ENCODE measurements around the gene MRPL55. TPM values are rescaled to one million over a fixed set of nuclear protein-coding genes. Genes with fewer than 3 reads are reported as not detected.

Gene MRPL55
- total and polyA plus RNA-seq, 9 donors = 28.6 to 49.4 (median 32.5) TPM

DNA sequence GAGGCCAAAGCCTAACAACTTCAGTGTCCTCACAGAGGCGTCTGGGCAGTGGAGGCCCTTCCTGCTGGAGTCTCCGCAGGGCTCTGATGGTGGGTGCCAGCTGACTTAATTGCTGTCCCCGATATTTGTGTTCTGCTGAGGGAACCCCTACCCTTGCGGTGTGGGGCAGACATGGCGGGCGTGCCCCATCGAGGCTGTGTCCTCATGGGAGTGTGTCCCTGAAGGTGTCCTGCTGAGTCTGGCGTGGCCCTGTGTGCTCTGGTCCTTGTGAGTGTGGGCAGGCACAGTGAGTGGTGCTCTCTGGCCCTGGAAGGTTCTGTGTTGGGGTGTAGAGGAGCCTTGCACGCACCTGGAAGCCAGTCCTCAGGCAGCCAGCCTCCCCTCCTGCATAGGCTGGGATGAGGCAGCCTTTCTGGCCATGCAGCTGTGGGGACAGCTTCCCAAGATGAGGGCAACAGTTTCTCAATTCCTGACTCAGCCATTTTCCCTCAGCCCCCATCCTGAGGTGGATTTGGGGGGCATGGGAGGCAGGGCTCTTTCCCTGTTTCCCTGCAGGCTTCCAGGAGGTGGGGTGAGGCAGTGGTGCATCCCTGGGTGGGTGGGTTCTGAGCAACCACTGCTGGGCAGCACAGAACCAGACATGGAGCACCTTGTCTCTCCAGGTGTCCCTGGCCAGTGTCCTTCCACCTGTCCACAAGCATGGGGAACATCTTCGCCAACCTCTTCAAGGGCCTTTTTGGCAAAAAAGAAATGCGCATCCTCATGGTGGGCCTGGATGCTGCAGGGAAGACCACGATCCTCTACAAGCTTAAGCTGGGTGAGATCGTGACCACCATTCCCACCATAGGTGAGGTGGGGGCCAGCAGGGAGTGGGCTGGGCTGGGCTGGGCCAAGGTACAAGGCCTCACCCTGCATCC lies 12.4 kb downstream of the MRPL55 start:
- Histone ChIP-seq H3K27ac (ENCODE audit: low read length) (no peak overlapping the region), H3K4me1 (ENCODE audit: control insufficient read depth, insufficient read depth, low read length) (peaks cover 7% of the 10 kb centered on the region), H3K4me3 (ENCODE audit: low read length) (no peak overlapping the region), H3K27me3 (ENCODE audit: control insufficient read depth, insufficient read depth, low read length) (no peaks in the 10 kb centered on the region), H3K36me3 (ENCODE audit: control insufficient read depth, insufficient read depth, low read length) (peaks cover 68% of the 10 kb centered on the region), H3K9me3 (replicated peaks; ENCODE audit: control insufficient read depth, low read depth, low read length) (peaks cover 20% of the 10 kb centered on the region)
- 93% methylated on average over 8 of the region's 13 CpGs for WGBS (ENCODE audit: insufficient coverage)
- DNase-seq = no peak

DNA sequence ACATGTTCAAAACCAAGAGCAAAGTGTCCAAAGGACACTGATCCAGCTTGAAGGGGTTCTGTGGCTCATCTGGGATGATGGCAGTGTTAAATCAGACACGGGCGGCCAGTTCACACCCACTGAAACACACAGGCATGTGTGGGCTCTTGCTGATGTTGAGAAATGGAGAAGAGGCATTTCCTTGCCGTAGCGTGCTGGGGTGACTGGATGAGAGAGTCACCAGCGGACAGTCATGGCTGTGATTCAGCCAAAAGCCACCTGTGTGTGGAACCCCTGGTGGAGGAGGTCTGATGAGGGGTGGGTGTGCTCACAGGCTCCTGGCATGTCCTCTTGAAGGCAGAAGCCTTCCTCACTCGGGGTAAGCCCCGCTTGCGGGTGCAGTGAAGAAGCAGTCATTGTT lies 13.2 kb downstream of the MRPL55 start:
- Histone ChIP-seq H3K36me3 (ENCODE audit: control insufficient read depth, insufficient read depth, low read length) (peaks cover 67% of the 10 kb centered on the region), H3K4me3 (ENCODE audit: low read length) (no peak overlapping the region), H3K27ac (ENCODE audit: low read length) (no peak overlapping the region), H3K27me3 (ENCODE audit: control insufficient read depth, insufficient read depth, low read length) (no peaks in the 10 kb centered on the region), H3K4me1 (ENCODE audit: control insufficient read depth, insufficient read depth, low read length) (peaks cover 3% of the 10 kb centered on the region), H3K9me3 (replicated peaks; ENCODE audit: control insufficient read depth, low read depth, low read length) (peaks cover 20% of the 10 kb centered on the region)
- DNase-seq = no peak
- WGBS (ENCODE audit: insufficient coverage) = 100% methylated on average over 3 of the region's 8 CpGs

DNA sequence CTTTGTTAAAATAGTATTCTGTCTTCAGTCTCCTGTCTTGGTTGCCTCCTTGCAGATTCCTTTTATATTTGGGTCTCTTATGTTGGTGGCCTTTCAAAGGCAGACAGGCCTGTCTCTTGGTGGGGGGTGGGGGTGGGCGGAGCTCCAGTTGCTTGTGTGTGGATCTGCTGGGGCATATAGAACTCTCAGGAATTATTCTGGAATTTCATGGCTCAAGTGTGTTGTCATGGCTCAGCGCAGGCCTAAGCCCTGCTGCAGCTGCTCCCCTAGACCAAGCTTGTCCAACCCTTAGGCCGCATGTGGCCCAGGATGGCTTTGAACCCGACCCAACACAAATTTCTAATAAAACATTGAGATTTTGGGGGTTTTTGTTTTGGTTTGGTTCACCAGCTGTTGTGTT lies 13.9 kb downstream of the MRPL55 start:
- H3K27me3 ChIP-seq (ENCODE audit: control insufficient read depth, insufficient read depth, low read length) = no peaks in the 10 kb centered on the region
- DNase-seq = no peak
- H3K9me3 ChIP-seq (replicated peaks; ENCODE audit: control insufficient read depth, low read depth, low read length) = peaks cover 20% of the 10 kb centered on the region
- peaks cover 6% of the 10 kb centered on the region for H3K4me1 ChIP-seq (ENCODE audit: control insufficient read depth, insufficient read depth, low read length)
- no peak overlapping the region for H3K27ac ChIP-seq (ENCODE audit: low read length)
- H3K36me3 ChIP-seq (ENCODE audit: control insufficient read depth, insufficient read depth, low read length) = peaks cover 61% of the 10 kb centered on the region
- 62% methylated on average over 2 of the region's 4 CpGs for whole genome bisulfite sequencing (ENCODE audit: insufficient coverage)
- no peak overlapping the region for H3K4me3 ChIP-seq (ENCODE audit: low read length)

DNA sequence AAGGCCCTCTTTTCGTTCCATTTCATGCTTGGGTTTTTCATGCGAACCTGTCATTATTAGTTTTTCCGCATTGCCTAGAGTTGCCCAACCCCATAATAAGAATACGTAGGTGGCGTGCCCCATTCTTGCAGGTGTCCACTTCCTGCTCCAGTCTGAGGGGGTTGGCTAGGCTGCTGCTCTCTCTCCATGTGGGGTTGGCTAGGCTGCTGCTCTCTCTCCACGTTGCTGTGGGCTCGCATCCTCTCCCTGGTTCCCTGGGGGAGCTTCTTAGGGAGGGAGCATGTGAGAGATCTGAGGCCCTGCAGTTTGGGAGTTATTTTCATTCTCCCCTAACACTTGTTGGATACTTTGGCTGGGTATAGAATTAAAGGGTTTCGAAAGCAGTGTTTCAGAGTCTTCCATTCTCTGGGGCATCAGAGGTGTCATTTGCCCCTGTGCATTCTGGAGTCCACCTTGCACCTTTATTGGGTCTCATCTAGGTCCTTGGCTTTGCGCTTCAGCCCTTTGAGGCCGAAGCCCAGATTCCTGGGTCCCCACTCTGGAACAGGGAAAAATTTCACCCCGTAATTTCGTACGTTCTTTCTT lies 14.6 kb downstream of the MRPL55 start:
- no peak for DNase-seq
- peaks cover 12% of the 10 kb centered on the region for H3K4me1 ChIP-seq (ENCODE audit: control insufficient read depth, insufficient read depth, low read length)
- WGBS (ENCODE audit: insufficient coverage) = 97% methylated on average over 7 of the region's 13 CpGs

DNA sequence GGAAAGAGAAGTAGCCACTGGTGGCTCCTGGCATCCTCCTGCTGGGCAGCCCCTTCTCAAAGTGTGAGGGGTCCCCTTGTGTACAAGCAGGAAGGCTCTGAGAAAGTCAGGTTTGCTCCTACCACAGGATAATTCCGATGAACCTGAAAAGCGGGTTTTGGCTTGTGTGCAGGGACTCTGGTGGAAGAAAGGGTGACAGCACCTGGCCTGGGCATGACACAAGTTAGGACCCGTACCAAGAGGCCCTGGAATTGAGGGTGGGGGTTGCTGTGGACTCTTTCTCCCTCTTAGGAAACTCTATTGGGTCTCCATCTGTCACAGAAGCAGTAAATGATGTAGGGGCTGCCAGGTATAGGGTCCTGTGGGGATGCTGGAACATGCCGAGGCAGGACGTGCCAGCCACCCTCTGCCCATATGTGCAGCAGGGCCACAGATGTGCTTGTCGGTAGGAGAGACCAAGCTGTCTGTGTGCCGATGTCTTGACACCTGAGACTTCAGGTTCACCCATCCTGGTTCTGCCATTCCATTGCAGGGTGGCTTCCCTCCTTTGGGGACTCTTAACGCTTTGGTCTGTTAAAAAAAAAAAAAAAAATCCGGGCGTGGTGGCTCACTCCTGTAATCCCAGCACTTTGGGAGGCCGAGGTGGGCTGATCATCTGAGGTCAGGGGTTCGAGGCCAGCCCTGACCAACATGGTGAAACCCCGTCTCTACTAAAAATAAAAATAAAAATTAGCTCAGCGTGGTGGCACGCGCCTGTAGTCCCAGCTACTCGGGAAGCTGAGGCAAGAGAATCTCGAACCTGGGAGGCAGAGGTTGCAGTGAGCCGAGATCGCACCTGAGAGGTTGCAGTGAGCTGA lies 15.8 kb downstream of the MRPL55 start:
- Histone ChIP-seq H3K27ac (ENCODE audit: low read length) (no peak overlapping the region), H3K4me1 (ENCODE audit: control insufficient read depth, insufficient read depth, low read length) (peaks cover 24% of the 10 kb centered on the region), H3K4me3 (ENCODE audit: low read length) (no peak overlapping the region), H3K36me3 (ENCODE audit: control insufficient read depth, insufficient read depth, low read length) (peaks cover 53% of the 10 kb centered on the region), H3K27me3 (ENCODE audit: control insufficient read depth, insufficient read depth, low read length) (no peaks in the 10 kb centered on the region), H3K9me3 (replicated peaks; ENCODE audit: control insufficient read depth, low read depth, low read length) (peaks cover 20% of the 10 kb centered on the region)
- DNase-seq = no peak
- 93% methylated on average over 14 of the region's 20 CpGs for WGBS (ENCODE audit: insufficient coverage)

More for the DNA sequence above, 14.6 kb downstream of the MRPL55 start:
- Histone ChIP-seq H3K9me3 (replicated peaks; ENCODE audit: control insufficient read depth, low read depth, low read length) (peaks cover 20% of the 10 kb centered on the region), H3K4me3 (ENCODE audit: low read length) (no peak overlapping the region), H3K36me3 (ENCODE audit: control insufficient read depth, insufficient read depth, low read length) (peaks cover 57% of the 10 kb centered on the region), H3K27me3 (ENCODE audit: control insufficient read depth, insufficient read depth, low read length) (no peaks in the 10 kb centered on the region), H3K27ac (ENCODE audit: low read length) (no peak overlapping the region)

DNA sequence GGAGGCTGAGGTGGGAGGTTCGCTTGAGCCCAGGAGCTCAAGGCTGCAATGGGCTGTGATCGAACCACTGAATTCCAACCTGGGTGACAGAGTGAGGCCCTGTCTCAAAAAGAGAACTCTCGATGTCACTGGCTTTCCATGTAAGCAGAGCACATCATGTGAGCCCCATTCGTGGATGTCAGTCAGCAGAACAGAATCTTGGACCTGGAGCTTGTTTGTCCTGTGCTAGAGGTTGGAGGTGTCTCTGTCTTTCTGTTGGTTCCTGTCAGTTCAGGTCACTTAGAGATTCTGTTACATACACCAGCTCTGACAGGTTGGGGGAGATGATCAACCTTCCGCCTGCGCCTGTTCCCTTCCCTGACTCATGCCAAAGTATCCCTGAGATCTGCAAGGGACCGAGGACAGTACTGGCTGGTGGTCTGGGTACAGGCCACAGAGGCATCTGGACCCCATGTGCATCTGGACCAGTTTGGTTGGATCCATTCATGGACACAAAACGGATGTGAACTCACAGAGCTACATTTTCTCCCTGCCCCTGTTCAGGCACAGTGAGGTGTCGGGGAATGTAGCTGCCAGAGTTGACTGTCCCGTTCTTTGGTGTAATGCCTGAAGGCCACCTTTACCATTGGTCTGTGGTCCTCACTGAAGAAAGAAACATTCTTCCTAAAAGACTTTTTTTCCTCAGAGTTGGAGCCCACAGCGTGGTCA lies 16.6 kb downstream of the MRPL55 start:
- H3K9me3 ChIP-seq (replicated peaks; ENCODE audit: control insufficient read depth, low read depth, low read length) = peaks cover 20% of the 10 kb centered on the region
- no peak overlapping the region for H3K27ac ChIP-seq (ENCODE audit: low read length)
- WGBS (ENCODE audit: insufficient coverage) = 96% methylated on average over 10 of the region's 11 CpGs
- peaks cover 47% of the 10 kb centered on the region for H3K36me3 ChIP-seq (ENCODE audit: control insufficient read depth, insufficient read depth, low read length)
- no peak for DNase-seq
- no peaks in the 10 kb centered on the region for H3K27me3 ChIP-seq (ENCODE audit: control insufficient read depth, insufficient read depth, low read length)
- H3K4me1 ChIP-seq (ENCODE audit: control insufficient read depth, insufficient read depth, low read length) = peaks cover 30% of the 10 kb centered on the region
- H3K4me3 ChIP-seq (ENCODE audit: low read length) = no peak overlapping the region

DNA sequence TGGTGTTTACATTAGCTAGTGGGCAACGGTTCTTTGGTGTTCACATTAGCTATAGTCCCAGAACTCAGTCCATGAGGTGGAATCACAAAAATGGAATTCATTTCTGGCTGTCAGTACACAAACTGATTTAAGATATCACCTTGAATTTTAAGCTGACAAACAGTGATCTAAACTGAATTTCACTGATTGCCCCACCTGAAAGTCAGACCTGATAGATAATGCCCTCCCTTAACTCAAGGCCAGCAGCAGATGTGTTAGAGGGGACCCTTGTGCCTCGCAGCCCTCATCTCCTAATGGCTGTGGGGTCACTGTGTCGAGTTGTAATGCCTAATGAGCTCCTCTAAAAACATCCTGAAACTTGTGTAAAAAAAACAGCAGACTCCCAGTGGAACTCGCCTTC lies 18.0 kb downstream of the MRPL55 start:
- no peaks in the 10 kb centered on the region for H3K27me3 ChIP-seq (ENCODE audit: control insufficient read depth, insufficient read depth, low read length)
- peaks cover 33% of the 10 kb centered on the region for H3K36me3 ChIP-seq (ENCODE audit: control insufficient read depth, insufficient read depth, low read length)
- H3K4me3 ChIP-seq (ENCODE audit: low read length) = no peak overlapping the region
- H3K27ac ChIP-seq (ENCODE audit: low read length) = no peak overlapping the region
- peaks cover 20% of the 10 kb centered on the region for H3K9me3 ChIP-seq (replicated peaks; ENCODE audit: control insufficient read depth, low read depth, low read length)
- no peak for DNase-seq
- 67% methylated on average over 1 of the region's 4 CpGs for WGBS (ENCODE audit: insufficient coverage)
- H3K4me1 ChIP-seq (ENCODE audit: control insufficient read depth, insufficient read depth, low read length) = peaks cover 42% of the 10 kb centered on the region

DNA sequence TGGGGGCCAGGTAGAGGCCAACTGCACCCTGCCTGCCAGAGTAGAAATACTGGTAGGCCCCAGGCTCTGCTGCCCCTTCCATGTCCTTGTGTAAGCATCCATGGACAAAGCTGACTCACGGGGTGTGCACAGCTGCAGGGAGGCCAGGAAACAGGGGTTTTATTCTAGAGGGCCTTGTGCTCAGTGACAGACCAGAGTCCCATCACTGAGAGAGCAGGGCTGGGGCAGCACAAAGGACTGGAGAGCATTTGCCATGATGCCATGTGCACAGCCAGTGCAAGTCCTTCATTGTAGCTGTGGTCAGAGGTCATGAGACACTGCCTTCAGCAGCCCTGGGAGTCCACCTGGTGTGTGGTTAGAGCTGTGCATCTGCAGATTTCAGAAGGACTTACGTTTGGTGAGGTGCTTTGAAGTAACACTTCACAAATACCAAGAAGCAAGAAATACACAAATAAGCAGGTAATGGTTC lies 18.5 kb downstream of the MRPL55 start:
- Histone ChIP-seq H3K4me1 (ENCODE audit: control insufficient read depth, insufficient read depth, low read length) (peaks cover 46% of the 10 kb centered on the region), H3K4me3 (ENCODE audit: low read length) (no peak overlapping the region), H3K27ac (ENCODE audit: low read length) (no peak overlapping the region), H3K36me3 (ENCODE audit: control insufficient read depth, insufficient read depth, low read length) (peaks cover 31% of the 10 kb centered on the region), H3K9me3 (replicated peaks; ENCODE audit: control insufficient read depth, low read depth, low read length) (peaks cover 19% of the 10 kb centered on the region), H3K27me3 (ENCODE audit: control insufficient read depth, insufficient read depth, low read length) (no peaks in the 10 kb centered on the region)
- DNase-seq = no peak
- WGBS (ENCODE audit: insufficient coverage) = 36% methylated on average over 1 of the region's 2 CpGs

DNA sequence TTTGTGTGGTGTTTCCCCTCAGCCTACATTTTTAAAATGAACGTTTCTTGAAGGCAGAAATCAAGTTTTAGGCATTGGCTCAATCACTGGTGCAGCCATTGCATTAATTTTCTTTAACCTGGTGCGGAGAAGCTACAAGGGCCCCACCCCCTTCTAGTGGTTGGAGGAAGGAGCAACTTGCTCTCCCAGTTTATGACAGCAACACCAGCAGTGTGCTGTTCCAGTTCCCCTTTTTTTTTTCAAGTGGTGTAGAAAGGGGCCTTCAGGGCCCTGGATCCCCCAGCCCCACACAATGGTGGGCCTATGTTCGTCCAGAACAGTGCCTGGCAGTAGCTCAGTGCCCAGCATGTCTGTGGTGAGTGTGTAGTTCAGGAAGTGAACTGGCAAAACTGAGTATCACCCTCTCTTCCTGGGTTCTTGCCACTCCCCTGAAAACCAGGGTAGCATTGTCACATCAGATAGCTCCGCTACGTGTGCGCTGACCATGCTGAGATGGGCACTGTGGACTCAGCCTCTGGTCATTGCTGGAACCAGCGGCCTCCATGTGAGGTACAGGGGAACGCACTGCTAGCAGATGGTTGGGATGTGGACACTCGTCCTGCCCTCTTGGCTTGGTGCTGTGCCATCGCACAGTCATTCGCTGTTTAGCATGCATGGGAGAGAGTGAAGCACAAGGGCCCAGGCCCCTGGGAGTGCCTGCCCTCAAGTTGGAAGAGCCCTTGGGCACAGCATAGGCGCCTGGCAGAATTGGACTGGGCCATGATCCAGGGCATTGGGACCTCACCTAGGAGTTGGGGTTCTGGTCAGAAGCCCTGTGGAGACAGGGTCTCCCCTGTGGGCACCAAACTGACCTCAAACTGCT lies 19.3 kb downstream of the MRPL55 start:
- peaks cover 55% of the 10 kb centered on the region for H3K4me1 ChIP-seq (ENCODE audit: control insufficient read depth, insufficient read depth, low read length)
- no peaks in the 10 kb centered on the region for H3K27me3 ChIP-seq (ENCODE audit: control insufficient read depth, insufficient read depth, low read length)
- 77% methylated on average over 8 of the region's 12 CpGs for WGBS (ENCODE audit: insufficient coverage)
- DNase-seq = no peak
- peaks cover 10% of the 10 kb centered on the region for H3K9me3 ChIP-seq (replicated peaks; ENCODE audit: control insufficient read depth, low read depth, low read length)
- peaks cover 27% of the 10 kb centered on the region for H3K36me3 ChIP-seq (ENCODE audit: control insufficient read depth, insufficient read depth, low read length)
- no peak overlapping the region for H3K4me3 ChIP-seq (ENCODE audit: low read length)
- H3K27ac ChIP-seq (ENCODE audit: low read length) = no peak overlapping the region
